Fibroblast of skin of scalp (primary cell): ENCODE data around the gene SMC1B.
"Not testable (repeated sequence)": the region's sequence is repeated elsewhere in the genome, so short reads cannot be mapped to it uniquely, and the experiment has no call there.

Experiments
- DNase-seq: peaks from one replicate; pipeline ENCODE4 v3.0.0-alpha.2; 2013

Gene SMC1B

GRCh38 chr22:45420011-45420410, 6.6 kb upstream of the SMC1B start:
- DNase-seq: no peak

- no peak for DNase-seq
These were observed 5.4 kb upstream of the SMC1B start for GRCh38 chr22:45418770-45419138.

DNA sequence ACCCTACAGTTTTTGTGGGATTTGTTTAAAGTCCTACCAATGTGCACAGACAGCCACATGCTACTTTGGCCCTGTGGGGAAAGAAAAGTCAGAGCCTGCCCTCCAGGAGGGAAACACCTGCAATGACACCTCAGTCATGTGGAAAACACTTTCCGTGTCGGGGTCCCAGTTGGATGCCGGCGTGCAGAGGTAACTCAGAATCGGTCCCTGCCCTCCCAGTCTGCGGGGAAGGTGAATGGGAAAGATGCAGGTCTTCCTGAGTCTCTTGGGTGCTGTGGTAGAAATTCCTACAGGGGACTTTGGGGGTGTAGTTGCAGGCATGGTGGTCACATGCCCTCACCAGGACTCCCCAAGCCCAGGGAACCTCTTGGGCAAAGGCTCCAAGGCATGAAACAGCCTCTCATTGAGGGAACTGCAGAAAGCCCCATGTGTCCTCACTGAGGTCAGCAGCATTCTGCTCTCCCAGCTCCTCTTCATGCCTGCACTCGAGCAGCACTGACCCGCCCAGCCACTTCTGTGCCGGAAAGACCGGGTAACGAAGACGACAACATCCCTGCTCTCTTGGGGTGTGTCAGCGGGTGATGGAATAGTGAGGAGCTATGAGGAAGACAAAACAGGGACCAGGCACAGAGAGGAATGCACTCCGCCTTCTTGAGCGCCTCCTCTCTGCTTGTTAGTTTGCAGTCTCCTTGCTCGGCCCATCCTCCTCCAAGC, 4.8 kb upstream of the SMC1B start:
- DNase-seq: no peak

DNA sequence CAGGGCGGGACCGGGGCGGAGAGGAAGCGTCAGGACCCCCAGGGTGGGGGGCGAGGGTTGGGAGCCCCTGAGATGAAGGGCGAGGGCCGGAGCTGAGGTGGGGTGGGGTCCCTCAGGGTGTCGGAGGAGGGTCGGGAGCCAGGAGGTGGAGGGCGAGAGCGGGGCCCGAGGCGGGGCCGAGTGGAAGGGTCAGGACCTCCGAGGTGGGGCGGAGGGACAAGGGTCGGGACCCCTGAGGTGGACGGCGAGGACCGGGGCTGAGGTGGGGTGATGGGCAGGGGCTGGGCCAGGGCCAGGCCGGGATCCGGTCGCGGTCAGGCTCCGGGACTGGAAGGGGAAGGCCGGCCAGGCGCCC, 409 bp downstream of the SMC1B start:
- no peak for DNase-seq

DNA sequence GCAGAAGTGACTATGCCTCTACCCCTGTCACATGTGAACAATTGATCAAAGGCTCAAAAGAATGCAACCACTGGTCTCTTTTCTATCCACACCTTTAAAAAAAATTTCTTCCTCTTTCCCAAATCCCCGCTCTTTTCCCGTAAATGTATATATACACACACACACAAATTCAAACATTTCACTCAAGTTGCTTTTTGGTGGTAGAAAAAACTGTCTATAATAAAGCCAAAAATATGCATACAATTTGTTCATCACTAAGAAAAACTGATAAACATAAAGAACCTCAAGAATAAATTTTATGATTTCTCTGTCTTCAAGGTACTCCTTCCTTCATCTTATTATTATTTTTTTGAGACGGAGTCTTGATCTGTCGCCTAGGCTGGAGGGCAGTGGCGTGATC, 5.6 kb downstream of the SMC1B start:
- no peak for DNase-seq

DNA sequence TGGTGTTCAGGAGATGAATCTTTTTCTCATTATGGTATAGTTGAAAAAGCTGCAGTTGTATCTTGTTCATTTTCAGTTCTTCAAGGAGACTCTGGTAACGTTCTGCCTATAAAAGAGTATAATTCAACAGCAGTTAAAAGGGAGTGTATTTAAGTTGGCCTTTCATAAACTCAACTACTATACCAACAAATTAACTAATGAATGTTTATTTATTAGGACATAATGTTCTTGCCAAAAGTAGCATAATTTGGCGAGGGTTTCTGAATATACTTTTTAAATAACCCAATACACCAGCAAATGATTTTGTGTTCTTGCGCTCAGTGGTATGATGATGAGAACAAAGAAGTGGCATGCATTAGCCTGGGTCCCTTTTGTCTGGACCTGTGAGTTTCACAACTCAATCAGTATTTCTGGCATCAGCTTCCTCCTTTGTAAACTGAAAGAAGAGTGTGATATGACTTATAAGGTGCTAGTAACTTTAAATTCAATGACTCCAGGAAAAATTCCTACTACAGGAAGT, 10.9 kb downstream of the SMC1B start:
- DNase-seq: no peak

GRCh38 chr22:45399712-45400445, 13.5 kb downstream of the SMC1B start:
- no peak for DNase-seq

GRCh38 chr22:45398214-45398613, 15.2 kb downstream of the SMC1B start:
- no peak for DNase-seq

- no peak for DNase-seq
These were observed 15.6 kb downstream of the SMC1B start for GRCh38 chr22:45397806-45398205.

DNA sequence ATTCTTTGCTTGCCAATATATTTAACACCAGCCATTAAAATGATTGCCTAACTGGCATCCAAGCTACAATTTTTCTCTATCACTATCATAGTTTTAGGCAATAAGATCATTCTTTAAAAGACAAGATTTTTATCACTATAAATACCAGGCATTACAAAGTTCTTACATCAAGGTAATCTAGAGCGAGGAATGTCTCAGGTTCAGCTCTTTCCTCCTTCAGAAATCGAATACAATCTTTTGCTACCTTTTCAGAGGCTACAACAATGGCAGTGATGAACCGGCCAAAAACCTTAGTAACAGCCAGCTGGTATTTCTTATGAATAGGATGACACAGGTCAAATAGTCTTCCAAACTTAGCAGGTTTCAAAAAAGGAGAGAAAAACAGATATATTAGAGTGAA, 23.9 kb downstream of the SMC1B start:
- DNase-seq: no peak

GRCh38 chr22:45381348-45381747, 32.1 kb downstream of the SMC1B start:
- DNase-seq: no peak

DNA sequence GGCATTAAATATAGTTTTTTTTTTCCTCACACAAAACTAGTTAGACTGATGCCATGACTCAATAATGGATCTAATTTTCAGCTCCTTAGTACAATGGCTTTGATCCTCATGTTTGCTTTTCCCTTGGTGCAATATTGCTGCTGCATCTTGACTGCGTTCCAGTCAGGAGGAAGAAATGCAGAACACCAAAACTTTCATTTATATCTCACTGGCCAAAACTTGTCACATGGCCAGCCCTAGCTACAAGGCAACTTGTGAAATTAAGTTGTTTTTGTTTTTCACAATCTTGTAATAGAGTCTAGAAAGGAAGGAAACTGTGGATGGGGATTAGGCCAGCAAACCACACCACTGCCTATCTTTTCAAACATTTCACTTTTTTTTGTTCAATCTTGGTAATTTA, 36.7 kb downstream of the SMC1B start:
- DNase-seq: no peak

- no peak for DNase-seq
These were observed 37.4 kb downstream of the SMC1B start for GRCh38 chr22:45376009-45376408.

DNA sequence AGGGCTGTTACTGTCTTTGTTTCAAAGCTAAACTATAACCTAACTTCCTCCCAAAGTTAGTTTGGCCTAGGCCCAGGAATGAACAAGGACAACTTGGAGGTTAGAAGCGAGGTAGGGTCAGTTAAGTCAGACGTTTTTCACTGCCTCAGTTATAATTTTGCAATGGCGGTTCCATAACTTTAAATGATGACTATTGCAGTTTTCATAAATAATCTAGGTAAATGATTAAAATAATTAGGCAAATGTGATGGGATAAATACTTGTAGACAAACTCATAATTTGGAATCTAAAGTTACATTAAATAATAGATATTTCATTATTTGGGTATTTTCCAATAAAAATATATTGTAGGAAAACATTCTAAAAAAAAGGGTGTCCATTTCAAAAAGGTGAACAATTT, 39.8 kb downstream of the SMC1B start:
- DNase-seq: not testable (repeated sequence)

DNA sequence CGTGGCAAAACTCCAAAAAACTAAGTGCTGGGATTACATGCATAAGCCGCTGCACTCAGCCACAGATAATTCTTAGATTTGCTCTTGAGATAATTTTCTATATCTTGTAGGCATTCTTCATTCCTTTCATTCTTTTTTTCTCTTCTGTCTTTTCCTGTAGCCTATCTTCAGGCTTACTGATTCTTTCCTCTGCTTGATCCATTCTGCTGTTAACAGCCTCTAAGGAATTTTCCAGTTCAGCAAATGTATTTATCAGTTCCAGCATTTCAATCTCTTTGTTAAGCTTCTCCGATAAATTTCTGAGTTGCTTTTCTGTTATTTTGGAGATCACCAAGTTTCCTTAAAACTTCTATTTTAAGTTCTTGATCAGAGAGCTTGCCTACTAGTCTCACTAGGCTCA, 46.7 kb downstream of the SMC1B start:
- no peak for DNase-seq

DNA sequence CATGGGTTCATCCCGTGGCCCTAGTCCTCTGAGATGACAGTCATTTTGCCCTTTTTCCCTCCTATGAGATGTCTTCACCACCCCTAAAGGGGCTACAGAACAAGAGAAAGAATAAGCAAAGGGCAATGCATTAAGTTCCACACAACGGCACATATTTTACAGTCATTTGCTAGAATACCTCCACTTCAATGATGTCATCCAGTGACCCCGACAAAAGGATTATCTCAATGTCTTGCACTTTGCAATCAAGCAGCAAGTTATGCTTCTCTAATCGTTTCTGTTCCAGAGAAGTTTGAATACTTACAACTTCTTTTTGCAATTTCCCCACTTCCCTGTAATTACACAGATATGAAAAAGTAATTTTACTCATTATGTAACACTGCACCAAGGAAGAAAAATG, 53.8 kb downstream of the SMC1B start:
- DNase-seq: no peak

GRCh38 chr22:45358127-45358526, 55.3 kb downstream of the SMC1B start:
- DNase-seq: peak; percentile 17

DNA sequence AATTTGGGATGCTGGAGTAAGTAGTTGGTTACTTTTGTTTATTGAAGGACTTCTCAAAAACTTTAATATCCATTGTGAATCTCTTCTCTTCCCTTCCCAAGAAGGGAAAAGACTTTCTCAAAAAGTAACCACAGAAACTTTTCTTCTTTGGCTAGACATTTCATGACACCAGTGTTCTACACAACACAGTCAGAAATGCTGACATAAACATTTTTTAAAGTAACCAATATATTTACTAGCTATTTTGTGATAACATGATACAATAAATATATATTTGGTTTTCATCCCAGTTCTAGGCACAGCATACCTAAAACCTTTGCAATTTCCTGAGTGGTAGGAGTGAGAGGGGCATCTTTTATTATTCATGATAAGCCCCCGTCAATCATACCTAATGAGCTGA, 55.9 kb downstream of the SMC1B start:
- DNase-seq: no peak

DNA sequence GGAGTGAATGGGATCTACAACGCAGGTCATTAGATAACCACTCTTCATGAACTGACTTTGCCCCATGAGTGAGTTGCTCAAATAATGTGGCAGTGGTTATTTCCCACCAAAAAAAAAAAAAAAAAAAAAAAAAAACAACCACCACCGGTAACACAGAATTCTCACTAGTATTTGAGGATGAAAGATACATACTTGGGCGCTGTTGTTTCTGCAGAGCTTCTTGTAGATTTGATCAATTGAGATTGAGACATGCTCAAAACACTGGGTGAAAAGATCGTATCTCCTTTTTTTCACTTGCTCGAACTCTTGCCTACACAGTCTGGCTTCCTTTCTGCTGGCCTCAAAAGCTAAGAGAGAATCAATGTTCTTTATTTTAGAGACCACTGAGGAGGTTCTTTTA, 59.6 kb downstream of the SMC1B start:
- DNase-seq: no peak

- DNase-seq: not testable (repeated sequence)
These were observed 60.6 kb downstream of the SMC1B start for GRCh38 chr22:45352757-45353156.

DNA sequence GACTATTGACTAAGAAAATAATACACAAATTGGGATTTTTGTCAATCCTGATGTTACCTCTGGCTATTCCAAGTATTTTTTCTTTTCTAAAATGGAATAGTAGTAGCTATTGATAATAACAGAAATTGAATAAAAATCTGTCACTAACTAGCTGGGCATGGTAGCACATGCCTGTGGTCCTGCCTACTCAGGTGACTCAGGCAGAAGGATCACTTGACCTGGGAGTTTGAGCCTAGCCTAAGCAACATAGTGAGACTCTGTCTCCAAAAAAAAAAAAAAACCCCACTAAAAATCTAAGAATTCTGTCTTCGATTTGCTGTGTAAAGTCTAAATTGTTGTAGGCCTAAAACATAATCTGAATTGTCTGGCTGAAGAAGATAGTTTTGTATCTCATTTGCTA, 61.4 kb downstream of the SMC1B start:
- no peak for DNase-seq

DNA sequence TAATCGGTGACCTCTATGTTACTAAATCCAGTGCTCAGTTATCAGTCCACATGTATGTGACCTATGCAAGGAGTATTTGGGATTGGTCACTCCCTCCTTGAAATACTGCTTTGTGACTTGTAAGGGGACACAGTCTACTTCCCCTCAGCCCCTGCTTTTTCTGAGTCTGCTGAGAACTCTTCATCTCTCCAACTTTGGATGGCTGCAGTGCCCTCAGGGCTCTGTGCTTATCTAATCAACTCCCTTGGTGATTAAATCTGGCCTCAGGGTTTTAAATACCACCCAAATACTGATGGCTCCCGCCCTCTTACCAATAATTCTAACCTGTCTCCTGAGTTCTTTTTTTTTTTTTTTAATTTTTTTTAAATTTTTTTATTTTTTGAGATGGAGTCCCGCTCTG, 63.5 kb downstream of the SMC1B start:
- DNase-seq: no peak

DNA sequence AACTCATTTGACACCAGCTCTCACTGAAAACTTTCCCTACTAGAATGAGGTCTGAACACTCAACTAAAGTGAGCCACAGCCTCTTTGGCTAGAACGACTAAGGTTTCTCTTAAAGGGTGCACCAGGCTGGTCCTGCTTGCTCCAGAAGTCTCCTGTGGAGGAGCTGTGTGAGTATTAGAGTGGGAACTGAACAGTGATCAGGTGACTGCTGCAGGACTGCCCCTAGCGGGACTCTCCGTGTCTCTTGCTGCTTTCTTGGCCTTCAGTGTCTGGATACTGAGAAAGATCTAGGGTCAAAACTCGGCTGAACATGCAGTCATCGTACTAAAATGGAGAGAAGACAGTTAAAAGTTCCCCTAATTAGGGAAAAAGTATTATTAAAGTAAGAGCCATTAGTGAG, 69.1 kb downstream of the SMC1B start:
- peak; percentile 10 for DNase-seq

GRCh38 chr22:45343143-45343542, 70.3 kb downstream of the SMC1B start:
- DNase-seq: no peak
